D721Med (cell line): ENCODE results near the gene LRRD1.
"Not testable (repeated sequence)": the region's sequence is repeated elsewhere in the genome, so short reads cannot be mapped to it uniquely, and the experiment has no call there.

ENCODE experiments used
- DNase-seq: peaks from one replicate; pipeline ENCODE4 v3.0.0; 2011; ENCODE audit warnings: low spot score; ENCODE audit not compliant: insufficient read length
- FAIRE-seq: peaks from 2 replicates; lab custom pipeline; 2011; peaks lifted over from hg19 to GRCh38; lab: Jason Lieb, UNC
- CTCF ChIP-seq: IDR thresholded peaks from 2 replicates; pipeline ENCODE4 v1.5.1; 2012; ENCODE audit warnings: mild to moderate bottlenecking, control low read depth; ENCODE audit not compliant: insufficient read depth; ENCODE audit errors: missing control alignments

The LRRD1 gene

DNA sequence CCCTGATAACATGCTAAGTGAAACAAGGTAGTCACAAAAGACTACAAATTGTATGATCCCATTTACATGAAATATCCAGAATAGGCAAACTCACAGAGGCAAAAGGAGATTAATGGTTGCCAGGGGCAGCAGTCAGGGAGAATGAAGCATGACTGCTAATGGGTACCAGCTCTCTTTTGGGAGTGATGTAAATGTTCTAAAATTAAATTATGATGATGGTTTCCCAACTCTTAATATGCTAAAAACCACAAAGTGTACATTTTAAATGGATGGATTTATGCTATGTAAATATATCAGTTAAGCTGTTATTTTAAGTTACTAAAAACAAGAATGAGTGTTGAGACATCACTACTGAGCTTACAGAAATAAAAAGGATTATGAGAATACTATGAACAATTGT, 57.3 kb downstream of the LRRD1 start:
- FAIRE-seq (no peak), DNase-seq (no peak)
- TF ChIP-seq CTCF = no peak

GRCh38 chr7:92119213-92119759, 59.7 kb downstream of the LRRD1 start:
- DNase-seq (no peak), FAIRE-seq (no peak)
- TF ChIP-seq CTCF = no peak

GRCh38 chr7:92116949-92117348, 62.0 kb downstream of the LRRD1 start:
- FAIRE-seq = peak; percentile 87
- no peak for TF ChIP-seq CTCF
- DNase-seq = no peak

DNA sequence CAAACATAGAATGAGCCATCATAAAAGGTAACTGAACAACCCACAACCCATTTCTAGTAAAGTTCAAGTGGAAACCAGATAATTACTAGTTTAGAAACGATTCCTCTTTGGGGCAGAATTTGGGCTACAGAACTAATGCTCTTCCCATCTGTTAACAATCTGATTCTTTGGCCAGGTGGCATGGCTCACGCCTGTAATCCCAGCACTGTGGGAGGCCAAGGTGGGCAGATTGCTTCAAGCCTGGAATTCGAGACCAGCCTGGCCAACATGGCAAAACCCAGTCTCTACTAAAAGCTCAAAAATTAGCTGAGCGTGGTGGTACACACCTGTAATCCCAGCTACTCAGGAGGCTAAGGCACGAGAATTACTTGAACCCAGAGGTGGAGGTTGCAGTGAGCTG, 63.1 kb downstream of the LRRD1 start:
- DNase-seq (no peak), FAIRE-seq (no peak)
- no peak for TF ChIP-seq CTCF

- no peak for FAIRE-seq
- DNase-seq = no peak
- no peak for TF ChIP-seq CTCF
These were observed 68.1 kb downstream of the LRRD1 start for GRCh38 chr7:92110857-92111256.

- no peak for DNase-seq
- TF ChIP-seq CTCF = no peak
- FAIRE-seq = no peak
These were observed 70.1 kb downstream of the LRRD1 start for GRCh38 chr7:92108821-92109220.

DNA sequence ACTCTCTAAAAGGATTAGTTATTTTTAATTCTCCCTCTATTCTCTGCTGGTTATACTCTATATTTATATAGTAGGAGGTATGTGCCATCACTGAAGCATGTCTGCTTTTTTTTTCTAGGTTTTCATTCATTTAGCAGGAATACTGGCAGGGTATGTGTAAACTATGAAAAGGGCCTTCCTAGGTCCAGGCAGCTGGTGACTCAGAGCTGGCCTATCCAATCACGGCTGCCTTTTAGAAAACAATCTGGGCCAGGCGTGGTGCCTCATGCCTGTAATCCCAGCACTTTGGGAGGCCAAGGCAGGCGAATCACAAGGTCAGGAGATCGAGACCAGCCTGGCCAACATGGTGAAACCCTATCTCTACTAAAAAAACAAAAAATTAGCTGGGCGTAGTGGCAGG, 76.1 kb downstream of the LRRD1 start:
- not testable (repeated sequence) for DNase-seq, FAIRE-seq

DNA sequence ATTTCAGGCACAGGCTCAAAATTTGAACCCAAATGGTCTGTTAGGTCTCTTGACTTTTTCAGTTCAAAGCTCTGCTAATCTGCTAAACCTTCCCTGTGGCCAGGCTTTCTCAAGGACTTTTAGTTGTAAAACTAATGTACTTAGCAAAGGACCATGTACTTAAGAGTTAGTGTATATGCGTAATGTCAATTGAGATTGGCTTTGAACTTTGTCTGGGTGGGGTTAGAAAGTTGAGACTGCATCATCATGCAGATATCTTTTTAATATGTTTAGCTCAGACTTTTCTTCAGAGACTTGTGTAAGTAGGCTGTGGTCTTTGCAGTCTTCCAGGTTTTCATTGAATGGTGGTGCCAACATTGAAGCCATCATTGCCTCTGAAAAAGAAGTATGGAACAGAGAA, 78.4 kb downstream of the LRRD1 start:
- no peak for TF ChIP-seq CTCF
- DNase-seq (no peak), FAIRE-seq (no peak)
